Heart right ventricle (tissue), 16 donors: Measurements from ENCODE around the gene DOLK. TPM values are rescaled to one million over a fixed set of nuclear protein-coding genes. Genes with fewer than 3 reads are reported as not detected.

Source experiments
- ATAC-seq, 8 donors: fragments of 200-7000 bp; cut with Tn5 transposase; one replicate each; pipeline ENCODE4 v1.9.1; 2020; ENCODE audit warnings: mild to moderate bottlenecking in 8 of 8, moderate library complexity in 8 of 8, moderate number of reproducible peaks in 1 of 8
- DNase-seq, 2 donors: peaks; one replicate each; pipeline ENCODE4 v3.0.0-alpha.2; 2020
- H3K27ac ChIP-seq, 10 donors: fragments of 200-600 bp; sonication (generic) in 2 of 10; one replicate each; pipeline versions ENCODE4 v1.5.0 to v1.8.0; 2020 to 2022; ENCODE audit warnings: mild to moderate bottlenecking in 3 of 10
- H3K27me3 ChIP-seq, 7 donors: fragments of 200-600 bp; one replicate each; pipeline ENCODE4 v1.8.0; 2021 to 2022; ENCODE audit warnings: mild to moderate bottlenecking in 2 of 7
- H3K36me3 ChIP-seq, 9 donors: fragments of 200-600 bp; sonication (generic) in 1 of 9; one replicate each; pipeline versions ENCODE4 v1.5.0 to v1.8.0; 2020 to 2022; ENCODE audit warnings: mild to moderate bottlenecking in 2 of 9
- H3K4me1 ChIP-seq, 9 donors: fragments of 200-600 bp; sonication (generic) in 1 of 9; one replicate each; pipeline versions ENCODE4 v1.5.0 to v1.8.0; 2020 to 2022; ENCODE audit warnings: mild to moderate bottlenecking in 4 of 9
- H3K4me3 ChIP-seq, 10 donors: fragments of 200-600 bp; sonication (generic) in 2 of 10; one replicate each; pipeline versions ENCODE4 v1.5.0 to v1.8.0; 2020 to 2022; ENCODE audit warnings: mild to moderate bottlenecking in 7 of 10, moderate library complexity in 2 of 10
- H3K9me3 ChIP-seq, 11 donors: fragments of 200-600 bp in 10 of 11; sonication (generic) in 2 of 11; one replicate each; pipeline versions ENCODE4 v1.5.0 to v1.8.0; 2013 to 2022; ENCODE audit warnings: mild to moderate bottlenecking in 2 of 11, control low read depth in 1 of 11, moderate library complexity in 1 of 11
- CTCF ChIP-seq, 9 donors: fragments of 200-600 bp; sonication (generic) in 2 of 9; IDR thresholded peaks; one replicate each; pipeline versions ENCODE4 v1.5.0 to v1.8.0; 2021 to 2022; ENCODE audit warnings: antibody characterized with exemption in 9 of 9, mild to moderate bottlenecking in 5 of 9, moderate library complexity in 1 of 9
- WGBS, 2 donors: extraction: QIAGEN DNeasy Blood & Tissue Kit; methylation state at CpG; one replicate each; pipeline ENCODE4 v1.1.7; 2013; ENCODE audit warnings: inconsistent platforms in 1 of 2; 5-methylcytosine and 5-hydroxymethylcytosine counted together
- intact Hi-C, 10 donors: fragments of 100-400 bp; cut with DNase I; formaldehyde crosslinking; loops; one replicate each; pipeline versions ENCODE4 v1.11.1 to v1.14.2; 2022
- polyA plus RNA-seq, 2 donors: library from polyadenylated mRNA; stranded (reverse); fragments of 200-250 nt; gene quantifications; one replicate each; pipeline ENCODE4 v1.2.3, GENCODE V29; 2013
- total RNA-seq, 10 donors: library from RNA; stranded (reverse); fragmentation: NEBNext Ultra II Directional in 3 of 10; extraction: Animal tissue kit (Norgen Biotek cat#: 25700) in 3 of 10; gene quantifications; one replicate each; pipeline versions ENCODE4 v1.2.1 to v1.2.4, GENCODE V29; 2021 to 2023
- donor health status: Arrhythmogenic right ventricular cardiomyopathy.
- donor health status: ischemic (EF 13 %, LVEDD 7.1; RV severe dilation, severe dysfunction).
- donor health status: healthy with polysubstance abuse.
- donor health status: DM: no; HTN: yes; CAD: no.
- donor health status: DM: no; HTN: no; CAD: no.
- donor health status: ischemic (EF 25% LVEDD 6.9; RV normal size, moderate dysfunction).
- donor health status: ischemic (EF 25% LVEDD 5.7; RV mildly dilated, moderate dysfunction).
- donor health status: healthy.
- donor health status: DM: yes; HTN: yes; CAD: no.
- donor health status: Ischemic cardiomyopathy.
- donor health status: ischemic (EF 35%, LVEDD 5.7; RV mildly dilated, moderate dysfunction).
- donor health status: nonischemic (EF 11% LVEDD 7.7; RV severe dilation, severe dysfunction).
- donor health status: DM: yes; HTN: yes; CAD: no.
- donor health status: PGD.
- donor health status: ischemic (EF 29% LVEDD 5.4; RV normal size, mild dysfunction).
- donor health status: nonischemic (EF 23%, LVEDD 6.1; RV moderate dilation, normal function).

Gene DOLK
- total and polyA plus RNA-seq, 12 donors = 5.0 to 14.2 (median 8.8) TPM

- intact Hi-C loops = no loop called here
- WGBS, 2 donors = 80 to 93% methylated on average over 5 of the region's 5 CpGs
- DNase-seq (no peak), ATAC-seq (no peak)
- Histone ChIP-seq H3K9me3 (no peaks in the 10 kb centered on the region), H3K27me3 (no peaks in the 10 kb centered on the region), H3K36me3 (peaks cover 0 to 74% (median 28%) of the 10 kb centered on the region in 9 donors), H3K27ac (peak overlapping the region in 8 of 10 donors; percentile 19 to 86 (median 68)), H3K4me1 (peaks cover 15 to 57% (median 49%) of the 10 kb centered on the region in 9 donors), H3K4me3 (no peak overlapping the region)
- TF ChIP-seq CTCF (IDR thresholded peaks at IDR 0.05) = no peak
Observed at GRCh38 chr9:128898382-128898781, 49.0 kb downstream of the DOLK start.

- intact Hi-C loops = no loop called here
- H3K36me3 ChIP-seq = peaks cover 0 to 83% (median 28%) of the 10 kb centered on the region in 9 donors
- H3K4me1 ChIP-seq = peaks cover 14 to 55% (median 51%) of the 10 kb centered on the region in 9 donors
- no peak overlapping the region for H3K4me3 ChIP-seq
- 71 to 79% methylated on average over 4 of the region's 4 CpGs for WGBS, 2 donors
- H3K27ac ChIP-seq = peak overlapping the region in 2 of 10 donors; percentile 1 to 3
- ATAC-seq (no peak), DNase-seq (no peak)
- H3K27me3 ChIP-seq = no peaks in the 10 kb centered on the region
- TF ChIP-seq CTCF (IDR thresholded peaks at IDR 0.05) = no peak
- no peaks in the 10 kb centered on the region for H3K9me3 ChIP-seq
Observed at GRCh38 chr9:128895556-128895955, 51.8 kb downstream of the DOLK start.

Other genes with a start within 250 kb of the DOLK start
- 1 to 10 TPM; 3.7 to 8.9 (median 4.7) TPM for gene PKN3, start 245.1 kb downstream of the DOLK start, total RNA-seq
- 10 to 100 TPM; 10.6 to 12.7 TPM for gene PKN3, start 245.1 kb downstream of the DOLK start, polyA plus RNA-seq
- gene ZDHHC12, start 223.5 kb downstream of the DOLK start, total RNA-seq = 10 to 100 TPM in 2 of 10 donors, 1 to 10 TPM in 8; 4.1 to 22.5 (median 6.0) TPM
- 10 to 100 TPM; 15.2 to 36.6 TPM for gene ZDHHC12, start 223.5 kb downstream of the DOLK start, polyA plus RNA-seq
- 10 to 100 TPM; 51.8 to 71.1 (median 60.9) TPM for gene ZER1, start 175.7 kb downstream of the DOLK start, total RNA-seq
- 10 to 100 TPM; 24.3 to 36.3 TPM for gene ZER1, start 175.7 kb downstream of the DOLK start, polyA plus RNA-seq
- 10 to 100 TPM; 15.0 to 21.3 (median 17.8) TPM for gene TBC1D13, start 160.3 kb downstream of the DOLK start, total RNA-seq
- gene TBC1D13, start 160.3 kb downstream of the DOLK start, polyA plus RNA-seq = 10 to 100 TPM; 12.3 to 13.5 TPM
- 10 to 100 TPM; 40.9 to 97.2 (median 52.0) TPM for gene ENDOG, start 129.1 kb downstream of the DOLK start, total RNA-seq
- gene ENDOG, start 129.1 kb downstream of the DOLK start, polyA plus RNA-seq = 10 to 100 TPM; 51.3 to 98.8 TPM
- gene SPOUT1, start 117.8 kb downstream of the DOLK start, total RNA-seq = 10 to 100 TPM in 9 of 10 donors, 1 to 10 TPM in 1; 9.9 to 22.1 (median 16.4) TPM
- 10 to 100 TPM; 20.8 to 22.4 TPM for gene SPOUT1, start 117.8 kb downstream of the DOLK start, polyA plus RNA-seq
- gene KYAT1, start 65.7 kb downstream of the DOLK start, total RNA-seq = 10 to 100 TPM in 7 of 10 donors, 1 to 10 TPM in 3; 8.9 to 20.3 (median 11.1) TPM
- gene KYAT1, start 65.7 kb downstream of the DOLK start, polyA plus RNA-seq = 10 to 100 TPM; 10.9 to 12.7 TPM
- gene LRRC8A, start 65.5 kb downstream of the DOLK start, total RNA-seq = 10 to 100 TPM; 15.2 to 45.1 (median 19.6) TPM
- gene LRRC8A, start 65.5 kb downstream of the DOLK start, polyA plus RNA-seq = 10 to 100 TPM; 13.2 to 41.7 TPM
- gene PHYHD1, start 26.6 kb downstream of the DOLK start, total RNA-seq = 10 to 100 TPM; 14.7 to 38.9 (median 21.8) TPM
- 10 to 100 TPM; 26.3 to 49.2 TPM for gene PHYHD1, start 26.6 kb downstream of the DOLK start, polyA plus RNA-seq
- gene NUP188, start 96 bp upstream of the DOLK start, total RNA-seq = 10 to 100 TPM; 16.1 to 27.3 (median 20.6) TPM
- gene NUP188, start 96 bp upstream of the DOLK start, polyA plus RNA-seq = 10 to 100 TPM; 12.7 to 20.6 TPM
- 10 to 100 TPM; 25.2 to 40.5 (median 31.5) TPM for gene SH3GLB2, start 80.7 kb upstream of the DOLK start, total RNA-seq
- 10 to 100 TPM; 34.1 to 51.3 TPM for gene SH3GLB2, start 80.7 kb upstream of the DOLK start, polyA plus RNA-seq
- 10 to 100 TPM; 30.4 to 46.0 (median 34.5) TPM for gene MIGA2, start 89.0 kb upstream of the DOLK start, total RNA-seq
- gene MIGA2, start 89.0 kb upstream of the DOLK start, polyA plus RNA-seq = 10 to 100 TPM; 39.6 to 44.4 TPM
- gene DOLPP1, start 133.5 kb upstream of the DOLK start, total RNA-seq = 1 to 10 TPM; 3.1 to 7.0 (median 5.0) TPM
- gene DOLPP1, start 133.5 kb upstream of the DOLK start, polyA plus RNA-seq = 1 to 10 TPM; 3.8 to 8.1 TPM
- 10 to 100 TPM; 67.0 to 84.7 (median 74.1) TPM for gene CRAT, start 163.2 kb upstream of the DOLK start, total RNA-seq
- 10 to 100 TPM; 19.5 to 48.5 TPM for gene CRAT, start 163.2 kb upstream of the DOLK start, polyA plus RNA-seq
- gene PTPA, start 163.8 kb upstream of the DOLK start, total RNA-seq = 100 to 1,000 TPM; 169 to 227 (median 187) TPM
- gene PTPA, start 163.8 kb upstream of the DOLK start, polyA plus RNA-seq = 100 to 1,000 TPM; 106 to 176 TPM
- 10 to 100 TPM in 1 of 10 donors, 1 to 10 TPM in 9; 1.2 to 13.7 (median 5.6) TPM for gene IER5L, start 230.7 kb upstream of the DOLK start, total RNA-seq
- 10 to 100 TPM in 1 of 2 donors, 1 to 10 TPM in 1; 5.0 to 26.3 TPM for gene IER5L, start 230.7 kb upstream of the DOLK start, polyA plus RNA-seq